Measurements from ENCODE around the gene OSTM1. TPM values are rescaled to one million over a fixed set of nuclear protein-coding genes. Genes with fewer than 3 reads are reported as not detected.

The OSTM1 gene
- total and polyA plus RNA-seq, 2 of the 13 experiments (the other 11 are each of a cell fraction or from before 2014, with no cell fraction given), result 8.7 to 20.5 TPM

- TF ChIP-seq ZNF512 (CRISPR knock-in tag; IDR thresholded peaks at IDR 0.05) (no peak), KDM5B (CRISPR knock-in tag; IDR thresholded peaks at IDR 0.05; ENCODE audit: borderline replicate concordance) (peak; percentile 49; the same call in 1 of the 2 replicates), PRDM10 (CRISPR knock-in tag; IDR thresholded peaks at IDR 0.05; ENCODE audit: low read depth) (no peak), NR0B2 (CRISPR knock-in tag; IDR thresholded peaks at IDR 0.05) (no peak), MIER3 (CRISPR knock-in tag; IDR thresholded peaks at IDR 0.05; ENCODE audit: borderline replicate concordance) (no peak), ATF1 (CRISPR knock-in tag; IDR thresholded peaks at IDR 0.05) (no peak), ZNF577 (CRISPR knock-in tag; IDR thresholded peaks at IDR 0.05; ENCODE audit: borderline replicate concordance, low read depth) (no peak), ZBTB39 (CRISPR knock-in tag; IDR thresholded peaks at IDR 0.05) (no peak), MYNN (CRISPR knock-in tag; IDR thresholded peaks at IDR 0.05; ENCODE audit: low read depth) (no peak), FOXJ3 (CRISPR knock-in tag; IDR thresholded peaks at IDR 0.05; ENCODE audit: borderline replicate concordance) (no peak), CBFB (CRISPR knock-in tag; IDR thresholded peaks at IDR 0.05) (no peak), EZH2 (conservative IDR thresholded peaks at IDR 0.05; ENCODE audit: low read depth, low read length) (peak; percentile 81; the same call in 1 of the 2 replicates), PATZ1 (CRISPR knock-in tag; IDR thresholded peaks at IDR 0.05) (no peak), MAFG (CRISPR knock-in tag; IDR thresholded peaks at IDR 0.05) (no peak), HMG20A (CRISPR knock-in tag; IDR thresholded peaks at IDR 0.05; ENCODE audit: borderline replicate concordance) (no peak), ZNF225 (CRISPR knock-in tag; IDR thresholded peaks at IDR 0.05) (no peak)
These were observed 43.2 kb upstream of the OSTM1 start (continued) for GRCh38 chr6:108117427-108118358.
